Hepatocyte (in vitro differentiated cells): ENCODE results near the gene SYS1. TPM values are rescaled to one million over a fixed set of nuclear protein-coding genes. Genes with fewer than 3 reads are reported as not detected.

Experiments
- DNase-seq: peaks from one replicate; pipeline ENCODE4 v3.0.0-alpha.2; 2016; ENCODE audit warnings: low spot score
- H2AFZ ChIP-seq: fragments of 200-600 bp; sonication (generic); 2 replicates; pipeline ENCODE4 v1.6.0; 2016; ENCODE audit warnings: antibody characterized with exemption, mild to moderate bottlenecking
- H3K27ac ChIP-seq: fragments of 200-600 bp; sonication (generic); 2 replicates; pipeline ENCODE4 v1.5.1; 2016; ENCODE audit warnings: mild to moderate bottlenecking
- H3K27me3 ChIP-seq: fragments of 200-600 bp; sonication (generic); 2 replicates; pipeline ENCODE4 v1.6.1; 2016
- H3K36me3 ChIP-seq: fragments of 200-600 bp; sonication (generic); replicated peaks from 2 replicates; pipeline ENCODE4 v1.5.1; 2016; ENCODE audit warnings: low read depth; ENCODE audit not compliant: insufficient read depth
- H3K4me1 ChIP-seq: fragments of 200-600 bp; sonication (generic); 2 replicates; pipeline ENCODE4 v1.5.1; 2016; ENCODE audit warnings: mild to moderate bottlenecking, moderate library complexity; ENCODE audit not compliant: insufficient read depth
- H3K4me2 ChIP-seq: fragments of 200-600 bp; sonication (generic); 2 replicates; pipeline ENCODE4 v1.6.0; 2016
- H3K4me3 ChIP-seq: fragments of 200-600 bp; sonication (generic); 2 replicates; pipeline ENCODE4 v1.5.1; 2016; ENCODE audit warnings: mild to moderate bottlenecking
- H3K79me2 ChIP-seq: fragments of 200-600 bp; sonication (generic); 2 replicates; pipeline ENCODE4 v1.6.0; 2017; ENCODE audit warnings: mild to moderate bottlenecking
- H3K9me2 ChIP-seq: fragments of 200-600 bp; sonication (generic); replicated peaks from 2 replicates; pipeline ENCODE4 v1.6.0; 2017; ENCODE audit warnings: mild to moderate bottlenecking; ENCODE audit not compliant: insufficient read depth
- H3K9me3 ChIP-seq: fragments of 200-600 bp; sonication (generic); 2 replicates; pipeline ENCODE4 v1.5.1; 2016; ENCODE audit warnings: low read depth, mild to moderate bottlenecking
- H4K20me1 ChIP-seq: fragments of 200-600 bp; sonication (generic); 2 replicates; pipeline ENCODE4 v1.6.0; 2016; ENCODE audit warnings: mild to moderate bottlenecking; ENCODE audit not compliant: insufficient read depth, poor library complexity, severe bottlenecking
- EZH2 ChIP-seq: fragments of 200-600 bp; sonication (generic); IDR thresholded peaks from 2 replicates; pipeline ENCODE4 v1.6.1; 2016; ENCODE audit warnings: antibody characterized with exemption, mild to moderate bottlenecking, borderline replicate concordance
- EZH2phosphoT487 ChIP-seq: fragments of 200-600 bp; sonication (generic); IDR thresholded peaks from one replicate; pipeline ENCODE4 v1.6.1; 2018; ENCODE audit warnings: antibody characterized with exemption, mild to moderate bottlenecking, low read depth, moderate library complexity; ENCODE audit not compliant: unreplicated experiment, severe bottlenecking
- WGBS: methylation state at CpG from one replicate; pipeline ENCODE4 v1.1.6; 2016; ENCODE audit warnings: low lambda C conversion rate; ENCODE audit errors: missing lambda C conversion rate; 5-methylcytosine and 5-hydroxymethylcytosine counted together
- polyA plus RNA-seq: library from polyadenylated mRNA; unstranded; fragments of >200 nt; fragmentation: Nextera tagmentation; extraction: Ambion mirVana; gene quantifications from 2 replicates; pipeline ENCODE4 v1.2.1, GENCODE V29; 2016
- total RNA-seq: library from RNA; depleted of rRNA; stranded (reverse); fragments of >200 nt; gene quantifications from 2 replicates; pipeline ENCODE4 v1.2.3, GENCODE V29; 2014
- TF ChIP-seq, protein P1 (sequence below): fragments of 200-600 bp; sonication (generic); IDR thresholded peaks from 2 replicates; pipeline ENCODE4 v1.5.1; 2016; ENCODE audit warnings: antibody characterized with exemption, mild to moderate bottlenecking; ENCODE audit not compliant: poor library complexity

Gene SYS1
- total and polyA plus RNA-seq, 2 experiments from 2014 or later, result 35.8 to 42.0 TPM

DNA sequence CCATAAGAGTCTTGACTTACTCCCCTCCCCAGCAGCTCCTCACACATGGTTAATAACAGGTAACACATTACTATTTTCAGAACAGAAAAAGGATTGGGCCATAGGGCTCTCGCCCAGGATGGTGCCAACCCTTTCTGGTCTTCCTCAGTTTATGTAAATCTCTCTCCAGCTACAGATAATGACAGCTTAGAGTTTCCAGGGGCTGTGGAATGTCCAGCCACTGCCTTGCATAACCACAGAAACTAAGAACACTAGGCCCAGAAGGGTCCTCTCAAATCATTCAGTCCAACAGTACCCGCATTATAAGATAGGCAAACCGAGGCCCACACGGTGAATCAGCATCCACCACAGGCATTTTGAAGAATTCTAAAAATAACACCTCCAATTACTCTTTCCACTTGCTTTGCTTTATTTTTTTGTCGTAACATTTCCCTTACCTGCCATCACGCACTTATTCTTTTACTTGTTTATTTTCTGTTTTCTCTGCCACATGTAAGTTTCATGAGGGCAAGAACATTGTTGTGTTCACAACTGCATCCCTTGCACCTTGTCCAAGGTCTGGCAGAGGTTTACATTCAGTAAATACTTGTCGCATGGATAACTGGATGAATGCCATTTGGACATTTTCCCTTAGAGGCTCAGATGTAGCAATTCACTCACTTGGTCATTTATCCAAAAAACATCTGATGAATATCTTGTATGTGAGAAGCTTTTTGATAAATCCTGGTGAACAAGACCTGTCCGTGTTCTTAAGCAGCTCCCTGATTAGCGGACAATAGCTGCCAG lies 8.3 kb upstream of the SYS1 start:
- Histone ChIP-seq H3K9me3 (no peaks in the 10 kb centered on the region), H3K79me2 (no peaks in the 10 kb centered on the region), H3K4me2 (peak overlapping the region; percentile 44), H3K9me2 (no peaks in the 10 kb centered on the region), H3K4me1 (peaks cover 6% of the 10 kb centered on the region), H3K4me3 (no peak overlapping the region), H2AFZ (no peak overlapping the region), H4K20me1 (no peaks in the 10 kb centered on the region), H3K27ac (peak overlapping the region; percentile 19), H3K27me3 (no peaks in the 10 kb centered on the region), H3K36me3 (no peaks in the 10 kb centered on the region)
- no peak for DNase-seq
- TF ChIP-seq, protein P1, sequence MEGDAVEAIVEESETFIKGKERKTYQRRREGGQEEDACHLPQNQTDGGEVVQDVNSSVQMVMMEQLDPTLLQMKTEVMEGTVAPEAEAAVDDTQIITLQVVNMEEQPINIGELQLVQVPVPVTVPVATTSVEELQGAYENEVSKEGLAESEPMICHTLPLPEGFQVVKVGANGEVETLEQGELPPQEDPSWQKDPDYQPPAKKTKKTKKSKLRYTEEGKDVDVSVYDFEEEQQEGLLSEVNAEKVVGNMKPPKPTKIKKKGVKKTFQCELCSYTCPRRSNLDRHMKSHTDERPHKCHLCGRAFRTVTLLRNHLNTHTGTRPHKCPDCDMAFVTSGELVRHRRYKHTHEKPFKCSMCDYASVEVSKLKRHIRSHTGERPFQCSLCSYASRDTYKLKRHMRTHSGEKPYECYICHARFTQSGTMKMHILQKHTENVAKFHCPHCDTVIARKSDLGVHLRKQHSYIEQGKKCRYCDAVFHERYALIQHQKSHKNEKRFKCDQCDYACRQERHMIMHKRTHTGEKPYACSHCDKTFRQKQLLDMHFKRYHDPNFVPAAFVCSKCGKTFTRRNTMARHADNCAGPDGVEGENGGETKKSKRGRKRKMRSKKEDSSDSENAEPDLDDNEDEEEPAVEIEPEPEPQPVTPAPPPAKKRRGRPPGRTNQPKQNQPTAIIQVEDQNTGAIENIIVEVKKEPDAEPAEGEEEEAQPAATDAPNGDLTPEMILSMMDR, result no peak
- TF ChIP-seq EZH2phosphoT487 (no peak), EZH2 (no peak)
- WGBS, result 63% methylated on average over 9 of the region's 9 CpGs

DNA sequence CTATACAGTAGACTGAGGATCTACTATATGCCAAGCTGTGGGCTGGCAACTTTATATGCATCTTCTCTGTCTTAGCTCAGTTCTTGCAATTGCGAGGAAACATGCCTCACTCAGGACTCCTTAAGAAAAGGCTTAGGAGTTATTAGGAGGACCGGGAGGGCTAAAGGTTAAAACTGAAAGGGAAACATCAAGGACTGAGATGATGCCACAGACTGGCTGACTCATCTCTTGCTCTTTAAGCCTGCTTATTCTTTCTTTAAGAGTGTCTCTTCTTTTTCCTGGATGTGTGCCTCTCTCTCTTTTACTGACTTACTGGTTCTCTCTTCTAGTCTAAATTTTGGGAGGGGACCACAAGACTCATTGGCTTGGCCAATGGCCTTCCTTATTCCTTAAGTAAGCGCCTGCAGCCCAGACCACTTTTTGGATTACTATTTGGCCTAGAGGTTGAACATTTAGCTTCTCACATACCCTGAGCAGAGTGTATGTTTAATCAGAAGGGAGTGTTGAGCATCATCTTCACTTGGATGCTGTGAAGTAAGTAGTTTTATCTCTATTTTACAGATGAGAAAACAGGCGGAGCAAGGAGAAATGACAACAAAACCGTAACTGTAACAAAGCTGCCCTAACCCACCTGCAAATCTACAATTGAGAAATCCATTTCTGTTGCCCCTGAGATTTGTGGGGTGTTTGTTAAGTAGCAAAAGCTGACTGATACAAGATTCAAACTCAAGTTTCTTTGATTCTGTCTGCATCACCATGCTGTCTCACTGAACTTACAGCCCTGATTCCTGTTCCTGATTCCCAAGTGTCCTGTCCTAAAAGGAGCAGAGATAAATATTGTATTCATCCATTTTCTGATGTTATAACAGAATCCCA lies 7.5 kb upstream of the SYS1 start:
- peaks cover 10% of the 10 kb centered on the region for H3K4me1 ChIP-seq

DNA sequence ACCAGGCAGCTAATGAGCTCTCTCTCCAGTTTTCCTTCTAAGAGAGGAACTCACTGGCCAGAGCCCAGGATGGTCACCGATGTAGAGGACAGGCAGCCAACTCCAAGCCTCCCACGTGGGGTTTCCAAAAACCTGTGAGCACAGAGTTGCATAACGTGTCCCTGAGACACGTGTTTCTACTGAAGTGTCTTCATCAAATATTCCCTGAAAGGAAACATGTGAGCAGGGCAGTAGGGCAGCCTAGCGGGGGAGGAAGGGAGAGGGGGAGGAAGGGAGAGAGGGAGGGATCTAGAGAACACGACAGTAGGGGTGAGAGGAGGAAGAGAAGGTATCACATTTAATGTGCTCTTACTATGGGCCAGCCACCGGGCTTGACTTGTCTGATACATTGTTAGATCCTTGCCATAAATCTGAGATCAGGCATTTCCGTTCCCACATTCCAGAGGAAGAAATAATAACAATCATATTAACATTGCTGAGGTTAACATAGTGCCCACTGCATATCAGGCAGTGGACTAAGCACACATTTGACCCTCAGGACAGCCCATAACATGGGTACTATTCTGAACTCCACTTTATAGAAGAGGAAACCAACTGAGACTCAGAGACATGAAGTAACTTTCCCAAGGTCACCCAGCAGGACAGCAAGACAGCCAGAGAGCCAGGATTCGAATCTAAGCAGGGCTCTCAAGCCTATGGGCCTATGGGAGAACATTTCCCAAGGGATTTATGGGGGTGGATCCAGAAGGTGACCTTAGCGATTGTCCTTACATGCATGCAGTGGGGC lies 4.5 kb upstream of the SYS1 start:
- peak overlapping the region; percentile 95 for H3K27ac ChIP-seq
- H4K20me1 ChIP-seq, result no peaks in the 10 kb centered on the region
- no peaks in the 10 kb centered on the region for H3K9me3 ChIP-seq
- H3K4me2 ChIP-seq, result peak overlapping the region; percentile 17
- H3K4me3 ChIP-seq, result no peak overlapping the region
- no peak for DNase-seq
- no peak for TF ChIP-seq EZH2
- TF ChIP-seq, protein P1, result no peak
- WGBS, result 52% methylated on average over 9 of the region's 10 CpGs
- no peaks in the 10 kb centered on the region for H3K36me3 ChIP-seq
- H3K9me2 ChIP-seq, result no peaks in the 10 kb centered on the region
- peaks cover under 1% of the 10 kb centered on the region for H3K79me2 ChIP-seq
- peaks cover 21% of the 10 kb centered on the region for H3K4me1 ChIP-seq
- H2AFZ ChIP-seq, result no peak overlapping the region
- no peaks in the 10 kb centered on the region for H3K27me3 ChIP-seq

More for the DNA sequence above, 7.5 kb upstream of the SYS1 start:
- Histone ChIP-seq H2AFZ (no peak overlapping the region), H3K4me2 (peak overlapping the region; percentile 44), H3K9me2 (no peaks in the 10 kb centered on the region), H3K27me3 (no peaks in the 10 kb centered on the region), H3K4me3 (no peak overlapping the region), H4K20me1 (no peaks in the 10 kb centered on the region), H3K9me3 (no peaks in the 10 kb centered on the region), H3K36me3 (no peaks in the 10 kb centered on the region), H3K27ac (peak overlapping the region; percentile 54), H3K79me2 (no peaks in the 10 kb centered on the region)
- TF ChIP-seq EZH2phosphoT487 (no peak), EZH2 (no peak)
- TF ChIP-seq, protein P1, result no peak
- DNase-seq, result peak; percentile 66
- 39% methylated on average over 5 of the region's 5 CpGs for WGBS
